ENCODE results near the gene RB1. TPM values are rescaled to one million over a fixed set of nuclear protein-coding genes. Genes with fewer than 3 reads are reported as not detected.

RB1 gene
- total RNA-seq, 1 experiment from 2014 or later = 57.1 TPM

- intact Hi-C loops (cut with micrococcal nuclease; ENCODE audit: unreplicated experiment) = no loop called here
- no peak overlapping the region for H3K27ac ChIP-seq (ENCODE audit: low read depth, low read length, poor library complexity, severe bottlenecking)
- no peak for TF ChIP-seq EZH2 (IDR thresholded peaks at IDR 0.05; ENCODE audit: borderline replicate concordance, low read depth, low read length, poor library complexity, severe bottlenecking)
- no peak for TF ChIP-seq CTCF (conservative IDR thresholded peaks at IDR 0.05; ENCODE audit: low read depth, low read length)
- H3K4me3 ChIP-seq (ENCODE audit: low read depth, low read length, poor library complexity, severe bottlenecking) = no peak overlapping the region
- no peaks in the 10 kb centered on the region for H3K9me3 ChIP-seq (ENCODE audit: low read depth, low read length, poor library complexity, severe bottlenecking)
- H3K27me3 ChIP-seq (replicated peaks; ENCODE audit: insufficient read depth, low read depth, low read length, poor library complexity) = no peaks in the 10 kb centered on the region
- ChIA-PET POLR2A (ENCODE audit: low non-redundant PET) (no interaction called here), CTCF (no interaction called here)
- H3K36me3 ChIP-seq (ENCODE audit: insufficient read depth, low read length, poor library complexity, severe bottlenecking) = peaks cover 65% of the 10 kb centered on the region
- no peak for DNase-seq (ENCODE audit: low spot score)
- peaks cover 5% of the 10 kb centered on the region for H3K4me1 ChIP-seq (ENCODE audit: insufficient read depth, low read length, poor library complexity, severe bottlenecking)
- no TSS peak for BruUV-seq (replicated peaks)
Measured at GRCh38 chr13:48260970-48261369, 42.6 kb upstream of the RB1 start.

- CTCF ChIA-PET = no interaction called here
- Histone ChIP-seq H3K4me3 (ENCODE audit: low read depth, low read length, poor library complexity, severe bottlenecking) (no peak overlapping the region), H3K27me3 (replicated peaks; ENCODE audit: insufficient read depth, low read depth, low read length, poor library complexity) (no peaks in the 10 kb centered on the region), H3K4me1 (ENCODE audit: insufficient read depth, low read length, poor library complexity, severe bottlenecking) (peaks cover 22% of the 10 kb centered on the region), H3K9me3 (ENCODE audit: low read depth, low read length, poor library complexity, severe bottlenecking) (no peaks in the 10 kb centered on the region), H3K27ac (ENCODE audit: low read depth, low read length, poor library complexity, severe bottlenecking) (no peak overlapping the region), H3K36me3 (ENCODE audit: insufficient read depth, low read length, poor library complexity, severe bottlenecking) (peaks cover 44% of the 10 kb centered on the region)
- POLR2A ChIA-PET (ENCODE audit: low non-redundant PET) = no interaction called here
- no TSS peak for BruUV-seq (replicated peaks)
- TF ChIP-seq CTCF (conservative IDR thresholded peaks at IDR 0.05; ENCODE audit: low read depth, low read length) = no peak
- TF ChIP-seq EZH2 (IDR thresholded peaks at IDR 0.05; ENCODE audit: borderline replicate concordance, low read depth, low read length, poor library complexity, severe bottlenecking) = no peak
- intact Hi-C loops (cut with micrococcal nuclease; ENCODE audit: unreplicated experiment) = no loop called here
- DNase-seq (ENCODE audit: low spot score) = no peak
Measured at GRCh38 chr13:48263196-48263595, 40.4 kb upstream of the RB1 start.

- CTCF ChIA-PET = no interaction called here
- BruUV-seq (replicated peaks) = no TSS peak
Measured at GRCh38 chr13:48264058-48264457, 39.5 kb upstream of the RB1 start.

More at GRCh38 chr13:48264058-48264457, 39.5 kb upstream of the RB1 start:
- DNase-seq (ENCODE audit: low spot score) = no peak
- TF ChIP-seq CTCF (conservative IDR thresholded peaks at IDR 0.05; ENCODE audit: low read depth, low read length) (no peak), EZH2 (IDR thresholded peaks at IDR 0.05; ENCODE audit: borderline replicate concordance, low read depth, low read length, poor library complexity, severe bottlenecking) (no peak)
- Histone ChIP-seq H3K36me3 (ENCODE audit: insufficient read depth, low read length, poor library complexity, severe bottlenecking) (peaks cover 35% of the 10 kb centered on the region), H3K27ac (ENCODE audit: low read depth, low read length, poor library complexity, severe bottlenecking) (no peak overlapping the region), H3K4me3 (ENCODE audit: low read depth, low read length, poor library complexity, severe bottlenecking) (no peak overlapping the region), H3K27me3 (replicated peaks; ENCODE audit: insufficient read depth, low read depth, low read length, poor library complexity) (no peaks in the 10 kb centered on the region), H3K9me3 (ENCODE audit: low read depth, low read length, poor library complexity, severe bottlenecking) (no peaks in the 10 kb centered on the region), H3K4me1 (ENCODE audit: insufficient read depth, low read length, poor library complexity, severe bottlenecking) (peaks cover 22% of the 10 kb centered on the region)
- intact Hi-C loops (cut with micrococcal nuclease; ENCODE audit: unreplicated experiment) = no loop called here
- POLR2A ChIA-PET (ENCODE audit: low non-redundant PET) = no interaction called here

Data from A673 (cell line).